IMR-90 (cell line): ENCODE data around the gene SCAMP4. TPM values are rescaled to one million over a fixed set of nuclear protein-coding genes. Genes with fewer than 3 reads are reported as not detected.

ENCODE experiments used
- ATAC-seq: fragments of 200-7000 bp; cut with Tn5 transposase; 2 replicates; pipeline ENCODE4 v1.9.1; 2020; ENCODE audit warnings: low read depth, mild to moderate bottlenecking, moderate library complexity
- BruUV-seq: library from RNA; stranded (reverse); fragments of 400-500 nt; replicated peaks from 2 replicates; lab custom pipeline; 2021; lab: Mats Ljungman, UMichigan
- CTCF ChIA-PET: fragments of 300-600 bp; formaldehyde crosslinking; extraction: SDS; loops from one replicate; lab custom pipeline; 2021; ENCODE audit warnings: antibody characterized with exemption; lab: Yijun Ruan, JAX
- POLR2A ChIA-PET: fragments of 300-600 bp; sonication (Branson Sonifier 250); formaldehyde crosslinking; loops from one replicate; lab custom pipeline; 2022; ENCODE audit warnings: antibody characterized with exemption; ENCODE audit not compliant: unreplicated experiment; lab: Charles Lee
- DNase-seq: peaks from one replicate; pipeline ENCODE4 v3.0.0; 2013
- H2AFZ ChIP-seq: replicated peaks from 2 replicates; pipeline ENCODE3; 2013; ENCODE audit warnings: low read length, mild to moderate bottlenecking; ENCODE audit not compliant: poor library complexity
- H2AK5ac ChIP-seq: 2 replicates; pipeline ENCODE4 v1.6.1; 2013; ENCODE audit warnings: low read depth, low read length, inconsistent platforms
- H2AK9ac ChIP-seq: replicated peaks from 2 replicates; pipeline ENCODE3; 2013; ENCODE audit warnings: mild to moderate bottlenecking, low read depth, low read length, moderate library complexity; ENCODE audit not compliant: poor library complexity
- H2BK120ac ChIP-seq: 2 replicates; pipeline ENCODE4 v1.6.1; 2013; ENCODE audit warnings: low read depth, low read length, inconsistent platforms
- H2BK15ac ChIP-seq: 3 replicates; pipeline ENCODE4 v1.6.1; 2013; ENCODE audit warnings: low read depth, low read length, inconsistent platforms
- H2BK20ac ChIP-seq: 2 replicates; pipeline ENCODE4 v1.6.1; 2013; ENCODE audit warnings: low read depth, mild to moderate bottlenecking, inconsistent platforms, low read length, moderate library complexity
- H2BK5ac ChIP-seq: 2 replicates; pipeline ENCODE4 v1.6.1; 2013; ENCODE audit warnings: mild to moderate bottlenecking, low read depth, low read length, inconsistent platforms; ENCODE audit not compliant: poor library complexity, severe bottlenecking
- H3K14ac ChIP-seq: replicated peaks from 2 replicates; pipeline ENCODE4 v1.6.1; 2013; ENCODE audit warnings: low read depth, low read length, inconsistent platforms
- H3K18ac ChIP-seq: 2 replicates; pipeline ENCODE4 v1.6.1; 2013; ENCODE audit warnings: low read depth, low read length, control low read depth
- H3K23ac ChIP-seq: 2 replicates; pipeline ENCODE4 v1.6.1; 2013; ENCODE audit warnings: low read depth, low read length, inconsistent platforms
- H3K27ac ChIP-seq: 2 replicates; pipeline ENCODE4 v1.5.1; 2013; ENCODE audit warnings: mild to moderate bottlenecking, control low read depth, low read length; ENCODE audit not compliant: insufficient read depth
- H3K27me3 ChIP-seq: 2 replicates; pipeline ENCODE4 v1.6.1; 2013; ENCODE audit warnings: low read length; ENCODE audit not compliant: control insufficient read depth, insufficient read depth
- H3K36me3 ChIP-seq: 2 replicates; pipeline ENCODE4 v1.6.1; 2013; ENCODE audit warnings: low read length, mixed read lengths; ENCODE audit not compliant: control insufficient read depth, insufficient read depth
- H3K4ac ChIP-seq: 2 replicates; pipeline ENCODE4 v1.6.1; 2013; ENCODE audit warnings: low read depth, low read length, inconsistent platforms
- H3K4me1 ChIP-seq: 2 replicates; pipeline ENCODE4 v1.6.1; 2013; ENCODE audit warnings: low read length, mixed read lengths; ENCODE audit not compliant: control insufficient read depth, insufficient read depth
- H3K4me2 ChIP-seq: 2 replicates; pipeline ENCODE4 v1.6.1; 2013; ENCODE audit warnings: low read depth, mild to moderate bottlenecking, control low read depth, low read length, moderate library complexity
- H3K4me3 ChIP-seq: 2 replicates; pipeline ENCODE4 v1.5.1; 2013; ENCODE audit warnings: low read depth, mild to moderate bottlenecking, control low read depth, low read length, moderate library complexity; ENCODE audit not compliant: insufficient read depth
- H3K56ac ChIP-seq: 2 replicates; pipeline ENCODE4 v1.6.1; 2013; ENCODE audit warnings: low read length, inconsistent platforms; ENCODE audit not compliant: insufficient read depth; ENCODE audit errors: extremely low read depth
- H3K79me1 ChIP-seq, 2 experiments: 2 replicates each; pipeline ENCODE4 v1.6.1; 2013; ENCODE audit warnings: low read length in 2 of 2, inconsistent platforms in 1 of 2, low read depth in 1 of 2
- H3K9ac ChIP-seq: 2 replicates; pipeline ENCODE4 v1.6.1; 2013; ENCODE audit warnings: low read depth, low read length, control low read depth
- H3K9me1 ChIP-seq: 2 replicates; pipeline ENCODE4 v1.6.1; 2013; ENCODE audit warnings: low read length, inconsistent platforms; ENCODE audit not compliant: insufficient read depth
- H3K9me3 ChIP-seq: 2 replicates; pipeline ENCODE4 v1.6.1; 2013; ENCODE audit warnings: low read length; ENCODE audit not compliant: control insufficient read depth, insufficient read depth
- H4K20me1 ChIP-seq: 2 replicates; pipeline ENCODE4 v1.6.1; 2013; ENCODE audit warnings: low read length, inconsistent platforms; ENCODE audit not compliant: insufficient read depth
- H4K5ac ChIP-seq: 2 replicates; pipeline ENCODE4 v1.6.1; 2013; ENCODE audit warnings: mild to moderate bottlenecking, low read depth, low read length, control low read depth
- H4K8ac ChIP-seq, 2 experiments: 2 replicates each; pipeline ENCODE4 v1.6.1; 2013; ENCODE audit warnings: low read depth in 2 of 2, low read length in 2 of 2, control low read depth in 1 of 2, inconsistent platforms in 1 of 2
- H4K91ac ChIP-seq: 2 replicates; pipeline ENCODE4 v1.6.1; 2013; ENCODE audit warnings: low read depth, low read length, inconsistent platforms; ENCODE audit not compliant: insufficient read depth
- MAZ ChIP-seq: IDR thresholded peaks from 2 replicates; pipeline ENCODE4 v1.6.1; 2012; ENCODE audit warnings: low read depth, mild to moderate bottlenecking, low read length, improper control_type of control experiment, moderate library complexity, borderline replicate concordance
- RAD21 ChIP-seq: IDR thresholded peaks from 2 replicates; pipeline ENCODE4 v1.6.1; 2012; ENCODE audit warnings: low read length, improper control_type of control experiment
- SMC3 ChIP-seq: fragments of 150-350 bp; IDR thresholded peaks from 2 replicates; pipeline ENCODE4 v1.6.1; 2016; ENCODE audit warnings: low read depth, mild to moderate bottlenecking, antibody characterized with exemption, low read length, moderate library complexity
- WGBS, 2 experiments: methylation state at CpG; one replicate each; pipeline versions ENCODE4 v1.1.5 to v1.1.7; 2013; ENCODE audit warnings: missing lambda C conversion rate in 2 of 2; ENCODE audit not compliant: insufficient read length in 1 of 2; ENCODE audit errors: extremely low coverage in 2 of 2; 5-methylcytosine and 5-hydroxymethylcytosine counted together
- dilution Hi-C: fragments of 300-500 bp; cut with HindIII; formaldehyde crosslinking; loops from one replicate; pipeline ENCODE4 v1.14.3; 2018; ENCODE audit warnings: low sequenced_read_pairs; ENCODE audit not compliant: unreplicated experiment
- in situ Hi-C: fragments of 300-500 bp; cut with MboI; formaldehyde crosslinking; loops from 3 replicates; pipeline ENCODE4 v1.14.3; 2019; ENCODE audit warnings: low sequenced_read_pairs, inconsistent platforms, mixed read lengths
- intact Hi-C: fragments of 100-400 bp; cut with micrococcal nuclease; formaldehyde crosslinking; loops from 2 replicates; pipeline ENCODE4 v1.10.0; 2022
- polyA plus RNA-seq, 3 experiments: library from polyadenylated mRNA; depleted of rRNA; stranded (reverse); fragments of >200 nt; gene quantifications; 2 replicates each; pipeline ENCODE4 v1.2.3, GENCODE V29; 2012; ENCODE audit warnings: low replicate concordance in 1 of 3
- total RNA-seq: library from RNA; depleted of rRNA; stranded (reverse); fragments of >200 nt; gene quantifications from 2 replicates; pipeline ENCODE4 v1.2.3, GENCODE V29; 2012
- TF ChIP-seq, protein P1 (sequence below): conservative IDR thresholded peaks from 2 replicates; pipeline ENCODE4 v1.5.1; 2012; ENCODE audit warnings: mild to moderate bottlenecking, low read depth, low read length, improper control_type of control experiment
- TF ChIP-seq, protein P2 (sequence below): fragments of 150-350 bp; IDR thresholded peaks from 2 replicates; pipeline ENCODE4 v1.6.1; 2016; ENCODE audit warnings: low read depth, mild to moderate bottlenecking, low read length, moderate library complexity, borderline replicate concordance

SCAMP4 gene
- total and polyA plus RNA-seq, 2 of the 4 experiments (the other 2 are of a cell fraction) = 16.1 to 28.1 TPM

DNA sequence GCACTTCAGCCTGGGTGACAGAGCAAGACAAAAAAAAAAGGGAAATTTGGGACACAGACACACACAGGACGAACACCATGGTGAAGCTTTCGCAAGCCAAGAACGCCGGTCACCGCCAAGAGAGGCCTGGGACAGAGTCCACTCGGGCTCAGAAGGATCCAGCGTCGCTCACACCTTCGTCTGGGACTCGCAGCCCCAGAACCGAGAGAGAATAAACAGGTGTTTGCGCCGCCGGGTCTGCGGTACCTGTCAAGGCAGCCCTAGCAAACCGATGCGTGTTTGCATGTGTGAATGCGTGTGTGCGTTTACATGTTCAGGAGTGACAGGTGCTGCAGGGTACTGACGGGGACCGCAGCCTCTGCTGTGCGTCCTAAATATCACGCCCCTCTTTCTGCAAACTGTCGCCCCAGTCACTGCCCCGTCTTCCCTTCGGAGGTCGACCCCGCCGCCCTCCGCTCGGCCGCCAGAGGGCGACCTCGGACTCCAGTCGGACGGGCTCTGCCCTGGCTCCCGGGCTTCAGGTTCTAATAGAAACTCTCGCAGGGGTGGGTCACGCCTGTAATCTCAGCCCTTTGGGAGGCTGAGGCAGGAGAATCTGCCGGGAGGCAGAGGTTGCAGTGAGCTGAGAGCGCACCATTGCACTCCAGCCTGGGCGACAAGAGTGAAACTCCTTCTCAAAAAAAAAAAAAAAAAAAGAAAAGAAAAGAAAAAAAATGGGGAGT lies 24.0 kb downstream of the SCAMP4 start:
- no peaks in the 10 kb centered on the region for H4K20me1 ChIP-seq
- no peaks in the 10 kb centered on the region; the same call in 1 of the 2 replicates for H3K9me3 ChIP-seq
- 16% methylated on average over 22 of the region's 42 CpGs; no CpG with 5 or more reads in 1 of the 2 experiments for WGBS, 2 experiments
- peak; percentile 52 for DNase-seq
- in situ Hi-C loops (no loop called here), dilution Hi-C loops (no loop called here), intact Hi-C loops (loop anchor here (1.0 kb wide), 2 partner anchors 140 to 387 kb away; no protein-coding TSS in a partner anchor)
- H2AFZ ChIP-seq = peak overlapping the region; percentile 93
- H3K27ac ChIP-seq = no peak overlapping the region
- H3K36me3 ChIP-seq = peaks cover 10% of the 10 kb centered on the region; the same call in 1 of the 2 replicates
- no peak overlapping the region for H2BK120ac ChIP-seq
- peak overlapping the region; percentile 45 for H3K4me3 ChIP-seq
- H2BK15ac ChIP-seq = no peak overlapping the region
- H3K14ac ChIP-seq = no peak overlapping the region
- TF ChIP-seq, protein P1, sequence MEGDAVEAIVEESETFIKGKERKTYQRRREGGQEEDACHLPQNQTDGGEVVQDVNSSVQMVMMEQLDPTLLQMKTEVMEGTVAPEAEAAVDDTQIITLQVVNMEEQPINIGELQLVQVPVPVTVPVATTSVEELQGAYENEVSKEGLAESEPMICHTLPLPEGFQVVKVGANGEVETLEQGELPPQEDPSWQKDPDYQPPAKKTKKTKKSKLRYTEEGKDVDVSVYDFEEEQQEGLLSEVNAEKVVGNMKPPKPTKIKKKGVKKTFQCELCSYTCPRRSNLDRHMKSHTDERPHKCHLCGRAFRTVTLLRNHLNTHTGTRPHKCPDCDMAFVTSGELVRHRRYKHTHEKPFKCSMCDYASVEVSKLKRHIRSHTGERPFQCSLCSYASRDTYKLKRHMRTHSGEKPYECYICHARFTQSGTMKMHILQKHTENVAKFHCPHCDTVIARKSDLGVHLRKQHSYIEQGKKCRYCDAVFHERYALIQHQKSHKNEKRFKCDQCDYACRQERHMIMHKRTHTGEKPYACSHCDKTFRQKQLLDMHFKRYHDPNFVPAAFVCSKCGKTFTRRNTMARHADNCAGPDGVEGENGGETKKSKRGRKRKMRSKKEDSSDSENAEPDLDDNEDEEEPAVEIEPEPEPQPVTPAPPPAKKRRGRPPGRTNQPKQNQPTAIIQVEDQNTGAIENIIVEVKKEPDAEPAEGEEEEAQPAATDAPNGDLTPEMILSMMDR = peak; percentile 84
- TF ChIP-seq SMC3 = peak; percentile 65
- TF ChIP-seq MAZ = 0 out of 2 replicates have a peak, but pooled peaks have one; percentile 23
- TF ChIP-seq, protein P2, sequence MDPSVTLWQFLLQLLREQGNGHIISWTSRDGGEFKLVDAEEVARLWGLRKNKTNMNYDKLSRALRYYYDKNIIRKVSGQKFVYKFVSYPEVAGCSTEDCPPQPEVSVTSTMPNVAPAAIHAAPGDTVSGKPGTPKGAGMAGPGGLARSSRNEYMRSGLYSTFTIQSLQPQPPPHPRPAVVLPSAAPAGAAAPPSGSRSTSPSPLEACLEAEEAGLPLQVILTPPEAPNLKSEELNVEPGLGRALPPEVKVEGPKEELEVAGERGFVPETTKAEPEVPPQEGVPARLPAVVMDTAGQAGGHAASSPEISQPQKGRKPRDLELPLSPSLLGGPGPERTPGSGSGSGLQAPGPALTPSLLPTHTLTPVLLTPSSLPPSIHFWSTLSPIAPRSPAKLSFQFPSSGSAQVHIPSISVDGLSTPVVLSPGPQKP = no peak
- TF ChIP-seq RAD21 = peak; percentile 73
- no peak overlapping the region for H2BK5ac ChIP-seq
- no peak overlapping the region for H3K56ac ChIP-seq
- H4K8ac ChIP-seq = peak overlapping the region in 1 of 2 experiments; percentile 59; a peak in 1 of 4 replicates
- ChIA-PET POLR2A (no interaction called here), CTCF (no interaction called here)
- no peak overlapping the region for H3K18ac ChIP-seq
- no peak overlapping the region for H2AK9ac ChIP-seq
- BruUV-seq = no TSS peak
- H4K5ac ChIP-seq = no peak overlapping the region
- peaks cover 6% of the 10 kb centered on the region for H3K4me1 ChIP-seq
- no peak overlapping the region for H2AK5ac ChIP-seq
- H3K27me3 ChIP-seq = no peaks in the 10 kb centered on the region
- H4K91ac ChIP-seq = no peak overlapping the region
- peak overlapping the region; percentile 86 for H3K4me2 ChIP-seq
- no peaks in the 10 kb centered on the region for H3K9me1 ChIP-seq
- H3K4ac ChIP-seq = no peak overlapping the region
- no peak overlapping the region for H3K23ac ChIP-seq
- H3K79me1 ChIP-seq = no peaks in the 10 kb centered on the region
- ATAC-seq = peak; percentile 95
- peak overlapping the region; percentile 26; the same call in 1 of the 2 replicates for H3K9ac ChIP-seq
- H2BK20ac ChIP-seq = no peak overlapping the region
